ENCODE results near the gene C11orf24.
A peak's percentile ranks its signal among the peaks of the same experiment; 100 is the strongest.
"Not testable (repeated sequence)": the region's sequence is repeated elsewhere in the genome, so short reads cannot be mapped to it uniquely, and the experiment has no call there.

The C11orf24 gene

GRCh38 chr11:68309621-68310185 lies 37.9 kb upstream of the C11orf24 start:
- Histone ChIP-seq H3K9ac (ENCODE audit: low read length) (no peak overlapping the region), H3K9me3 (ENCODE audit: control insufficient read depth, low read length) (no peaks in the 10 kb centered on the region), H3K27me3 (replicated peaks; ENCODE audit: control insufficient read depth, insufficient read depth, low read length) (no peaks in the 10 kb centered on the region), H3K36me3 (ENCODE audit: control insufficient read depth, insufficient read depth, low read length, severe bottlenecking) (no peaks in the 10 kb centered on the region), H3K4me1 (ENCODE audit: control insufficient read depth, insufficient read depth, low read length) (peaks cover 15% of the 10 kb centered on the region), H3K4me3 (ENCODE audit: low read length) (no peak overlapping the region)
- DNase-seq (ENCODE audit: low read depth): no peak

GRCh38 chr11:68308068-68308467 lies 36.3 kb upstream of the C11orf24 start:
- Histone ChIP-seq H3K36me3 (ENCODE audit: control insufficient read depth, insufficient read depth, low read length, severe bottlenecking) (no peaks in the 10 kb centered on the region), H3K9me3 (ENCODE audit: control insufficient read depth, low read length) (peaks cover 6% of the 10 kb centered on the region), H3K4me1 (ENCODE audit: control insufficient read depth, insufficient read depth, low read length) (peaks cover 4% of the 10 kb centered on the region), H3K4me3 (ENCODE audit: low read length) (no peak overlapping the region), H3K9ac (ENCODE audit: low read length) (no peak overlapping the region), H3K27me3 (replicated peaks; ENCODE audit: control insufficient read depth, insufficient read depth, low read length) (no peaks in the 10 kb centered on the region)
- no peak for DNase-seq (ENCODE audit: low read depth)

GRCh38 chr11:68306636-68307035 lies 34.9 kb upstream of the C11orf24 start:
- no peak overlapping the region for H3K4me3 ChIP-seq (ENCODE audit: low read length)
- H3K4me1 ChIP-seq (ENCODE audit: control insufficient read depth, insufficient read depth, low read length): peaks cover 5% of the 10 kb centered on the region
- H3K36me3 ChIP-seq (ENCODE audit: control insufficient read depth, insufficient read depth, low read length, severe bottlenecking): no peaks in the 10 kb centered on the region
- H3K9ac ChIP-seq (ENCODE audit: low read length): no peak overlapping the region
- DNase-seq (ENCODE audit: low read depth): no peak
- peaks cover 6% of the 10 kb centered on the region for H3K9me3 ChIP-seq (ENCODE audit: control insufficient read depth, low read length)
- no peaks in the 10 kb centered on the region for H3K27me3 ChIP-seq (replicated peaks; ENCODE audit: control insufficient read depth, insufficient read depth, low read length)

GRCh38 chr11:68303982-68304780 lies 32.4 kb upstream of the C11orf24 start:
- H3K36me3 ChIP-seq (ENCODE audit: control insufficient read depth, insufficient read depth, low read length, severe bottlenecking): no peaks in the 10 kb centered on the region
- peaks cover 6% of the 10 kb centered on the region for H3K9me3 ChIP-seq (ENCODE audit: control insufficient read depth, low read length)
- H3K9ac ChIP-seq (ENCODE audit: low read length): no peak overlapping the region
- H3K4me1 ChIP-seq (ENCODE audit: control insufficient read depth, insufficient read depth, low read length): peaks cover 5% of the 10 kb centered on the region
- H3K4me3 ChIP-seq (ENCODE audit: low read length): no peak overlapping the region
- DNase-seq (ENCODE audit: low read depth): no peak
- no peaks in the 10 kb centered on the region for H3K27me3 ChIP-seq (replicated peaks; ENCODE audit: control insufficient read depth, insufficient read depth, low read length)

GRCh38 chr11:68303083-68303482 lies 31.3 kb upstream of the C11orf24 start:
- Histone ChIP-seq H3K27me3 (replicated peaks; ENCODE audit: control insufficient read depth, insufficient read depth, low read length) (peaks cover 6% of the 10 kb centered on the region), H3K9ac (ENCODE audit: low read length) (no peak overlapping the region), H3K4me1 (ENCODE audit: control insufficient read depth, insufficient read depth, low read length) (peaks cover 8% of the 10 kb centered on the region), H3K36me3 (ENCODE audit: control insufficient read depth, insufficient read depth, low read length, severe bottlenecking) (no peaks in the 10 kb centered on the region), H3K4me3 (ENCODE audit: low read length) (no peak overlapping the region), H3K9me3 (ENCODE audit: control insufficient read depth, low read length) (peaks cover 6% of the 10 kb centered on the region)
- DNase-seq (ENCODE audit: low read depth): no peak

GRCh38 chr11:68302670-68303069 lies 30.9 kb upstream of the C11orf24 start:
- H3K9ac ChIP-seq (ENCODE audit: low read length): no peak overlapping the region
- H3K4me1 ChIP-seq (ENCODE audit: control insufficient read depth, insufficient read depth, low read length): peaks cover 8% of the 10 kb centered on the region
- no peaks in the 10 kb centered on the region for H3K36me3 ChIP-seq (ENCODE audit: control insufficient read depth, insufficient read depth, low read length, severe bottlenecking)
- DNase-seq (ENCODE audit: low read depth): peak; percentile 25
- peaks cover 6% of the 10 kb centered on the region for H3K9me3 ChIP-seq (ENCODE audit: control insufficient read depth, low read length)
- peaks cover 6% of the 10 kb centered on the region for H3K27me3 ChIP-seq (replicated peaks; ENCODE audit: control insufficient read depth, insufficient read depth, low read length)
- no peak overlapping the region for H3K4me3 ChIP-seq (ENCODE audit: low read length)

GRCh38 chr11:68302256-68302655 lies 30.5 kb upstream of the C11orf24 start:
- no peak for DNase-seq (ENCODE audit: low read depth)
- H3K4me1 ChIP-seq (ENCODE audit: control insufficient read depth, insufficient read depth, low read length): peaks cover 8% of the 10 kb centered on the region

GRCh38 chr11:68300076-68300830 lies 28.5 kb upstream of the C11orf24 start:
- no peak overlapping the region for H3K9ac ChIP-seq (ENCODE audit: low read length)
- H3K27me3 ChIP-seq (replicated peaks; ENCODE audit: control insufficient read depth, insufficient read depth, low read length): peaks cover 6% of the 10 kb centered on the region
- no peak for DNase-seq (ENCODE audit: low read depth)
- H3K9me3 ChIP-seq (ENCODE audit: control insufficient read depth, low read length): peaks cover 6% of the 10 kb centered on the region
- peaks cover 8% of the 10 kb centered on the region for H3K4me1 ChIP-seq (ENCODE audit: control insufficient read depth, insufficient read depth, low read length)
- no peak overlapping the region for H3K4me3 ChIP-seq (ENCODE audit: low read length)
- no peaks in the 10 kb centered on the region for H3K36me3 ChIP-seq (ENCODE audit: control insufficient read depth, insufficient read depth, low read length, severe bottlenecking)

More at GRCh38 chr11:68302256-68302655, 30.5 kb upstream of the C11orf24 start:
- no peak overlapping the region for H3K4me3 ChIP-seq (ENCODE audit: low read length)
- no peak overlapping the region for H3K9ac ChIP-seq (ENCODE audit: low read length)
- H3K9me3 ChIP-seq (ENCODE audit: control insufficient read depth, low read length): peaks cover 6% of the 10 kb centered on the region
- peaks cover 6% of the 10 kb centered on the region for H3K27me3 ChIP-seq (replicated peaks; ENCODE audit: control insufficient read depth, insufficient read depth, low read length)
- H3K36me3 ChIP-seq (ENCODE audit: control insufficient read depth, insufficient read depth, low read length, severe bottlenecking): no peaks in the 10 kb centered on the region

GRCh38 chr11:68299517-68299879 lies 27.7 kb upstream of the C11orf24 start:
- not testable (repeated sequence) for H3K9me3 ChIP-seq (ENCODE audit: control insufficient read depth, low read length); H3K36me3 ChIP-seq (ENCODE audit: control insufficient read depth, insufficient read depth, low read length, severe bottlenecking); H3K9ac ChIP-seq (ENCODE audit: low read length); DNase-seq (ENCODE audit: low read depth); H3K27me3 ChIP-seq (replicated peaks; ENCODE audit: control insufficient read depth, insufficient read depth, low read length); H3K4me1 ChIP-seq (ENCODE audit: control insufficient read depth, insufficient read depth, low read length); H3K4me3 ChIP-seq (ENCODE audit: low read length)

- H3K9me3 ChIP-seq (ENCODE audit: control insufficient read depth, low read length): no peaks in the 10 kb centered on the region
- no peak overlapping the region for H3K4me3 ChIP-seq (ENCODE audit: low read length)
- H3K9ac ChIP-seq (ENCODE audit: low read length): no peak overlapping the region
- DNase-seq (ENCODE audit: low read depth): no peak
- H3K27me3 ChIP-seq (replicated peaks; ENCODE audit: control insufficient read depth, insufficient read depth, low read length): peaks cover 6% of the 10 kb centered on the region
- peaks cover 8% of the 10 kb centered on the region for H3K4me1 ChIP-seq (ENCODE audit: control insufficient read depth, insufficient read depth, low read length)
- no peaks in the 10 kb centered on the region for H3K36me3 ChIP-seq (ENCODE audit: control insufficient read depth, insufficient read depth, low read length, severe bottlenecking)
These were observed 27.1 kb upstream of the C11orf24 start for GRCh38 chr11:68298659-68299516.
